Skin of body (tissue), 2 donors: ENCODE measurements around the gene HINT3. TPM values are rescaled to one million over a fixed set of nuclear protein-coding genes. Genes with fewer than 3 reads are reported as not detected.
"Not testable (repeated sequence)": the region's sequence is repeated elsewhere in the genome, so short reads cannot be mapped to it uniquely, and the experiment has no call there.

Experiments
- DNase-seq: peaks from one replicate; lab custom pipeline; 2025; lab: John Stamatoyannopoulos, UW
- total RNA-seq: library from RNA; depleted of rRNA; stranded (reverse); fragments of >200 nt; gene quantifications from one replicate; pipeline ENCODE4 v1.2.3, GENCODE V29; 2014

The HINT3 gene
- total RNA-seq, 1 donor from 2014 or later: 23.4 TPM

- no peak for DNase-seq
Measured at GRCh38 chr6:125961117-125961516, 4.5 kb downstream of the HINT3 start.

GRCh38 chr6:125962900-125963497 lies 6.4 kb downstream of the HINT3 start:
- no peak for DNase-seq

GRCh38 chr6:125963817-125964216 lies 7.2 kb downstream of the HINT3 start:
- no peak for DNase-seq

GRCh38 chr6:125966569-125966968 lies 10.0 kb downstream of the HINT3 start:
- no peak for DNase-seq

GRCh38 chr6:125968493-125968892 lies 11.9 kb downstream of the HINT3 start:
- no peak for DNase-seq

- no peak for DNase-seq
Measured at GRCh38 chr6:125970760-125971159, 14.2 kb downstream of the HINT3 start.

- not testable (repeated sequence) for DNase-seq
Measured at GRCh38 chr6:125972478-125972877, 15.9 kb downstream of the HINT3 start.

- DNase-seq: peak; percentile 43
Measured at GRCh38 chr6:125974214-125974866, 17.8 kb downstream of the HINT3 start.

GRCh38 chr6:125979101-125979500 lies 22.5 kb downstream of the HINT3 start:
- DNase-seq: no peak

- no peak for DNase-seq
Measured at GRCh38 chr6:125981571-125982185, 25.1 kb downstream of the HINT3 start.

- no peak for DNase-seq
Measured at GRCh38 chr6:125983246-125983945, 26.8 kb downstream of the HINT3 start.

GRCh38 chr6:125984311-125984710 lies 27.7 kb downstream of the HINT3 start:
- DNase-seq: no peak

GRCh38 chr6:125985522-125985921 lies 29.0 kb downstream of the HINT3 start:
- no peak for DNase-seq

GRCh38 chr6:125985979-125986300 lies 29.4 kb downstream of the HINT3 start:
- no peak for DNase-seq

- peak; percentile 72 for DNase-seq
Measured at GRCh38 chr6:125986301-125987025, 29.9 kb downstream of the HINT3 start, which contains the start of gene TRMT11. TRMT11 (plus strand) TSS chr6:125986540; CDS start chr6:125986551, 11 bp downstream.

- DNase-seq: no peak
Measured at GRCh38 chr6:125987026-125987617, 30.6 kb downstream of the HINT3 start.

- DNase-seq: no peak
Measured at GRCh38 chr6:125988280-125988679, 31.7 kb downstream of the HINT3 start.

GRCh38 chr6:125989631-125990030 lies 33.1 kb downstream of the HINT3 start:
- no peak for DNase-seq

- DNase-seq: no peak
Measured at GRCh38 chr6:125991653-125992052, 35.1 kb downstream of the HINT3 start.

- DNase-seq: no peak
Measured at GRCh38 chr6:125994670-125995488, 38.3 kb downstream of the HINT3 start.
